Activated T-helper 9 cell treated with anti-CD3 and anti-CD28 coated beads, Interleukin-2, amount 50 U/mL, for 16 hours (primary cell): ENCODE data around the gene EBP.
"Not testable (repeated sequence)": the region's sequence is repeated elsewhere in the genome, so short reads cannot be mapped to it uniquely, and the experiment has no call there.

Source experiments
- DNase-seq: peaks from one replicate; pipeline ENCODE4 v3.0.0-alpha.2; 2020; ENCODE audit warnings: low read depth

Gene EBP

GRCh38 chrX:48493890-48494364 is 27.7 kb upstream of the EBP start:
- DNase-seq = no peak

- no peak for DNase-seq
Observed at GRCh38 chrX:48496660-48497059, 24.9 kb upstream of the EBP start.

- DNase-seq = no peak
Observed at GRCh38 chrX:48497871-48498270, 23.7 kb upstream of the EBP start.

GRCh38 chrX:48498374-48498809 is 23.2 kb upstream of the EBP start:
- DNase-seq = no peak

GRCh38 chrX:48504261-48504660 is 17.3 kb upstream of the EBP start:
- no peak for DNase-seq

- no peak for DNase-seq
Observed at GRCh38 chrX:48505481-48505880, 16.1 kb upstream of the EBP start.

- DNase-seq = no peak
Observed at GRCh38 chrX:48507246-48507645, 14.4 kb upstream of the EBP start.

- peak; percentile 69 for DNase-seq
Observed at GRCh38 chrX:48508400-48509244, 13.0 kb upstream of the EBP start, which contains the start of gene PORCN. Gene PORCN, plus strand, starts transcription at chrX:48508992. Its CDS starts 829 bp downstream, at chrX:48509821.

- DNase-seq = no peak
Observed at GRCh38 chrX:48509245-48509590, 12.4 kb upstream of the EBP start.

GRCh38 chrX:48509619-48510018 is 12.0 kb upstream of the EBP start:
- no peak for DNase-seq

- no peak for DNase-seq
Observed at GRCh38 chrX:48511560-48511959, 10.0 kb upstream of the EBP start.

GRCh38 chrX:48512371-48512935 is 9.2 kb upstream of the EBP start:
- no peak for DNase-seq

GRCh38 chrX:48513670-48514069 is 7.9 kb upstream of the EBP start:
- no peak for DNase-seq

- no peak for DNase-seq
Observed at GRCh38 chrX:48514126-48514806, 7.3 kb upstream of the EBP start.

GRCh38 chrX:48514868-48515460 is 6.6 kb upstream of the EBP start:
- DNase-seq = no peak

GRCh38 chrX:48515842-48516241 is 5.8 kb upstream of the EBP start:
- DNase-seq = no peak

- no peak for DNase-seq
Observed at GRCh38 chrX:48516285-48516684, 5.3 kb upstream of the EBP start.

- no peak for DNase-seq
Observed at GRCh38 chrX:48516987-48517386, 4.6 kb upstream of the EBP start.

- DNase-seq = not testable (repeated sequence)
Observed at GRCh38 chrX:48519481-48519880, 2.1 kb upstream of the EBP start.

GRCh38 chrX:48520455-48520854 is 1.2 kb upstream of the EBP start:
- DNase-seq = no peak

GRCh38 chrX:48520976-48521352 is 644 bp upstream of the EBP start:
- DNase-seq = no peak

GRCh38 chrX:48522291-48522690 is 683 bp downstream of the EBP start:
- DNase-seq = no peak

- no peak for DNase-seq
Observed at GRCh38 chrX:48523682-48524081, 2.1 kb downstream of the EBP start.
